Activated CD4-positive, alpha-beta memory T cell treated with anti-CD3 and anti-CD28 coated beads for 36 hours (primary cell): ENCODE data around the gene PLPP7. TPM values are rescaled to one million over a fixed set of nuclear protein-coding genes. Genes with fewer than 3 reads are reported as not detected.
"Not testable (repeated sequence)": the region's sequence is repeated elsewhere in the genome, so short reads cannot be mapped to it uniquely, and the experiment has no call there.

Source experiments
- CTCF ChIA-PET: fragments of 350-600 bp; sonication (Branson Sonifier 250); formaldehyde crosslinking; loops from one replicate; lab custom pipeline; 2021; ENCODE audit warnings: antibody characterized with exemption, inconsistent platforms; lab: Charles Lee
- POLR2A ChIA-PET: fragments of 350-600 bp; sonication (Branson Sonifier 250); formaldehyde crosslinking; loops from one replicate; lab custom pipeline; 2021; ENCODE audit warnings: antibody characterized with exemption; lab: Charles Lee
- DNase-seq: peaks from one replicate; pipeline ENCODE4 v3.0.0-alpha.2; 2020
- H3K27ac Mint-ChIP-seq: one replicate; pipeline ENCODE4 v1.8.0; 2021; ENCODE audit warnings: mixed read lengths
- H3K27me3 Mint-ChIP-seq: one replicate; pipeline ENCODE4 v1.8.0; 2021; ENCODE audit warnings: mixed read lengths
- H3K36me3 Mint-ChIP-seq: one replicate; pipeline ENCODE4 v1.8.0; 2021; ENCODE audit warnings: mixed read lengths
- H3K4me1 Mint-ChIP-seq: one replicate; pipeline ENCODE4 v1.8.0; 2021; ENCODE audit warnings: low read depth, mixed read lengths
- H3K4me3 Mint-ChIP-seq: one replicate; pipeline ENCODE4 v1.8.0; 2021; ENCODE audit warnings: mild to moderate bottlenecking, mixed read lengths
- H3K9me3 Mint-ChIP-seq: one replicate; pipeline ENCODE4 v1.8.0; 2021; ENCODE audit warnings: mixed read lengths
- intact Hi-C: fragments of 100-400 bp; cut with micrococcal nuclease; formaldehyde crosslinking; loops from one replicate; pipeline ENCODE4 v1.15.1; 2023
- total RNA-seq, 2 experiments: library from RNA; stranded (reverse); gene quantifications; one replicate each; pipeline ENCODE4 v1.2.3, GENCODE V29; 2021

PLPP7 gene
- total RNA-seq, 2 experiments from 2014 or later, result not detected

- Mint-ChIP-seq H3K27ac (no peak overlapping the region), H3K36me3 (peaks cover 28% of the 10 kb centered on the region), H3K4me1 (peaks cover 49% of the 10 kb centered on the region), H3K9me3 (no peaks in the 10 kb centered on the region), H3K4me3 (no peak overlapping the region), H3K27me3 (no peaks in the 10 kb centered on the region)
- no peak for DNase-seq
- intact Hi-C loops, result no loop called here
- ChIA-PET CTCF (interaction anchor here (9.7 kb wide), 1 partner anchor 13 kb away, joined by 109 read pairs; the partner anchor contains the start of gene FAM78A), POLR2A (interaction anchor here (0.9 kb wide), 1 partner anchor 11 kb away, joined by 3 read pairs; no protein-coding TSS in a partner anchor)
Observed at GRCh38 chr9:131258698-131259431, 30.7 kb upstream of the PLPP7 start.

GRCh38 chr9:131259432-131259898, 30.1 kb upstream of the PLPP7 start:
- intact Hi-C loops, result no loop called here
- POLR2A ChIA-PET, result interaction anchor here (0.9 kb wide), 1 partner anchor 10 kb away, joined by 3 read pairs; no protein-coding TSS in a partner anchor
- Mint-ChIP-seq H3K27me3 (no peaks in the 10 kb centered on the region), H3K4me3 (no peak overlapping the region), H3K4me1 (peaks cover 49% of the 10 kb centered on the region), H3K27ac (no peak overlapping the region), H3K36me3 (peaks cover 30% of the 10 kb centered on the region), H3K9me3 (no peaks in the 10 kb centered on the region)
- CTCF ChIA-PET, result interaction anchor here (9.7 kb wide), 1 partner anchor 12 kb away, joined by 109 read pairs; the partner anchor contains the start of gene FAM78A
- no peak for DNase-seq

GRCh38 chr9:131259916-131260597, 29.5 kb upstream of the PLPP7 start:
- no peak overlapping the region for H3K4me3 Mint-ChIP-seq
- no peak for DNase-seq
- peak overlapping the region; percentile 38 for H3K27ac Mint-ChIP-seq
- H3K4me1 Mint-ChIP-seq, result peaks cover 51% of the 10 kb centered on the region
- peaks cover 31% of the 10 kb centered on the region for H3K36me3 Mint-ChIP-seq
- intact Hi-C loops, result no loop called here
- ChIA-PET CTCF (interaction anchor here (9.7 kb wide), 1 partner anchor 12 kb away, joined by 109 read pairs; the partner anchor contains the start of gene FAM78A), POLR2A (no interaction called here)
- no peaks in the 10 kb centered on the region for H3K27me3 Mint-ChIP-seq
- H3K9me3 Mint-ChIP-seq, result no peaks in the 10 kb centered on the region

- H3K4me3 Mint-ChIP-seq, result no peak overlapping the region
- H3K27me3 Mint-ChIP-seq, result no peaks in the 10 kb centered on the region
- CTCF ChIA-PET, result interaction anchor here (9.7 kb wide), 1 partner anchor 11 kb away, joined by 109 read pairs; the partner anchor contains the start of gene FAM78A
- POLR2A ChIA-PET, result interaction anchor here (0.6 kb wide), 1 partner anchor 8 kb away, joined by 5 read pairs; no protein-coding TSS in a partner anchor
- no peak for DNase-seq
- peaks cover 51% of the 10 kb centered on the region for H3K4me1 Mint-ChIP-seq
- intact Hi-C loops, result no loop called here
- H3K27ac Mint-ChIP-seq, result peak overlapping the region; percentile 38
- H3K36me3 Mint-ChIP-seq, result peaks cover 31% of the 10 kb centered on the region
- H3K9me3 Mint-ChIP-seq, result no peaks in the 10 kb centered on the region
Observed at GRCh38 chr9:131260751-131261452, 28.6 kb upstream of the PLPP7 start.

GRCh38 chr9:131262327-131263032, 27.0 kb upstream of the PLPP7 start:
- ChIA-PET CTCF (no interaction called here), POLR2A (no interaction called here)
- Mint-ChIP-seq H3K27me3 (no peaks in the 10 kb centered on the region), H3K9me3 (no peaks in the 10 kb centered on the region), H3K27ac (peak overlapping the region; percentile 79), H3K36me3 (peaks cover 35% of the 10 kb centered on the region), H3K4me1 (peaks cover 57% of the 10 kb centered on the region), H3K4me3 (no peak overlapping the region)
- no peak for DNase-seq
- intact Hi-C loops, result no loop called here

- CTCF ChIA-PET, result not testable (repeated sequence)
Observed at GRCh38 chr9:131263033-131263343, 26.5 kb upstream of the PLPP7 start.

GRCh38 chr9:131263701-131264100, 25.8 kb upstream of the PLPP7 start:
- no peaks in the 10 kb centered on the region for H3K27me3 Mint-ChIP-seq
- POLR2A ChIA-PET, result interaction anchor here (1.4 to 1.5 kb wide), 2 partner anchors 9 to 10 kb away, joined by 3 to 6 read pairs; no protein-coding TSS in a partner anchor
- peaks cover 33% of the 10 kb centered on the region for H3K36me3 Mint-ChIP-seq
- CTCF ChIA-PET, result interaction anchor here (1.4 kb wide), 1 partner anchor 11 kb away, joined by 4 read pairs; no protein-coding TSS in a partner anchor
- peaks cover 58% of the 10 kb centered on the region for H3K4me1 Mint-ChIP-seq
- H3K27ac Mint-ChIP-seq, result peak overlapping the region; percentile 97
- intact Hi-C loops, result no loop called here
- DNase-seq, result no peak
- no peak overlapping the region for H3K4me3 Mint-ChIP-seq
- H3K9me3 Mint-ChIP-seq, result no peaks in the 10 kb centered on the region

More at GRCh38 chr9:131263033-131263343, 26.5 kb upstream of the PLPP7 start:
- H3K9me3 Mint-ChIP-seq, H3K27me3 Mint-ChIP-seq, DNase-seq, intact Hi-C loops, H3K4me3 Mint-ChIP-seq: not testable (repeated sequence)
- POLR2A ChIA-PET, result interaction anchor here (1.5 kb wide), 1 partner anchor 10 kb away, joined by 6 read pairs; no protein-coding TSS in a partner anchor
- Mint-ChIP-seq H3K36me3 (peaks cover 35% of the 10 kb centered on the region), H3K4me1 (peaks cover 56% of the 10 kb centered on the region), H3K27ac (peak overlapping the region; percentile 79)

GRCh38 chr9:131264231-131264630, 25.3 kb upstream of the PLPP7 start:
- ChIA-PET CTCF (interaction anchor here (1.4 kb wide), 1 partner anchor 11 kb away, joined by 4 read pairs; no protein-coding TSS in a partner anchor), POLR2A (interaction anchor here (1.0 to 1.5 kb wide), 3 partner anchors 8 to 10 kb away, joined by 3 to 6 read pairs (median 3); no protein-coding TSS in a partner anchor)
- H3K36me3 Mint-ChIP-seq, result peaks cover 33% of the 10 kb centered on the region
- H3K4me3 Mint-ChIP-seq, result peak overlapping the region; percentile 46
- intact Hi-C loops, result no loop called here
- peak overlapping the region; percentile 97 for H3K27ac Mint-ChIP-seq
- H3K27me3 Mint-ChIP-seq, result no peaks in the 10 kb centered on the region
- no peaks in the 10 kb centered on the region for H3K9me3 Mint-ChIP-seq
- peak; percentile 50 for DNase-seq
- peaks cover 62% of the 10 kb centered on the region for H3K4me1 Mint-ChIP-seq

- Mint-ChIP-seq H3K4me3 (peak overlapping the region; percentile 76), H3K9me3 (no peaks in the 10 kb centered on the region), H3K27ac (peak overlapping the region; percentile 97), H3K27me3 (no peaks in the 10 kb centered on the region), H3K4me1 (peaks cover 72% of the 10 kb centered on the region), H3K36me3 (peaks cover 28% of the 10 kb centered on the region)
- peak; percentile 74 for DNase-seq
- POLR2A ChIA-PET, result interaction anchor here (1.0 to 11.6 kb wide), 5 partner anchors 8 to 106 kb away, joined by 3 to 180 read pairs (median 5); no protein-coding TSS in a partner anchor
- intact Hi-C loops, result loop anchor here (1.0 kb wide), 1 partner anchor 10 kb away; no protein-coding TSS in a partner anchor
- CTCF ChIA-PET, result interaction anchor here (1.2 to 11.5 kb wide), 2 partner anchors 11 to 70 kb away, joined by 3 to 109 read pairs; no protein-coding TSS in a partner anchor
Observed at GRCh38 chr9:131266266-131267229, 23.0 kb upstream of the PLPP7 start.
